ENCODE results near the gene SSC5D. TPM values are rescaled to one million over a fixed set of nuclear protein-coding genes. Genes with fewer than 3 reads are reported as not detected.

Gene SSC5D
- total RNA-seq, 1 experiment from 2014 or later, result 3.2 TPM

DNA sequence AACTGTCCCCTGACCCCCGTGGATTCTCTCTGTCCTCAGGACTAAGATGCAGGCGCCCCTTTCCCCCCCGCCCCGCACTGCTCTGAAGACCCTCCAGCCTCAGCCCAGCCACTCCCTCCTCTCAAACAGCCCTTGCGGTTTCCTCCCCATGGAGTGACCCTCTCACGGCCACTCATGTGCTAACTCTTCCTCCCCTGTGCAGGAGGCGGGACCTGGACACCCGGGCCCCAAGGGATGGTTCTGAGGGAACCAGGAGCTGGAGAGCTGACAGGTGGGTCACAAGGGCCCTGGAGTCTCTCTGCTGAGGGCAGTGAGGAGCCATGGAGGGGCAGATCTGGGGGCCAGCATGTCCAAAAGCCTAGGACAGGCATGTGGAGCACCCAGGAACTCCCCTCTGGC is 28.7 kb upstream of the SSC5D start:
- no peak overlapping the region for H3K4ac ChIP-seq (ENCODE audit: low read depth, low read length)
- Mint-ChIP-seq H3K27ac (no peak overlapping the region), H3K36me3 (ENCODE audit: insufficient read depth in 1 of 3, low read depth in 3 of 3) (peaks cover 11 to 17% (median 13%) of the 10 kb centered on the region in 3 experiments), H3K4me1 (peaks cover 18 to 32% of the 10 kb centered on the region in 2 experiments), H3K27me3 (ENCODE audit: low read depth) (peaks cover 6% of the 10 kb centered on the region), H3K4me3 (no peak overlapping the region; a peak in 1 of 5 replicates), H3K9me3 (peaks cover 0 to 3% of the 10 kb centered on the region in 2 experiments; a peak in 1 of 5 replicates)
- no peak overlapping the region for H2AK5ac ChIP-seq (ENCODE audit: insufficient read length, low read length)
- 0 out of 2 replicates have a peak, but pooled peaks cover 4% of the 10 kb centered on the region for H3K79me2 ChIP-seq (ENCODE audit: insufficient read depth, low read length)
- H2BK120ac ChIP-seq (ENCODE audit: low read depth, low read length, poor library complexity, severe bottlenecking), result no peak overlapping the region
- H3K79me1 ChIP-seq (ENCODE audit: insufficient read depth, low read depth, low read length, poor library complexity, severe bottlenecking), result no peaks in the 10 kb centered on the region
- H2BK5ac ChIP-seq (ENCODE audit: insufficient read length, low read length), result no peak overlapping the region
- no peak overlapping the region for H3K23ac ChIP-seq (ENCODE audit: insufficient read length, low read depth, low read length)
- H3K18ac ChIP-seq (ENCODE audit: insufficient read length, low read depth, low read length), result no peak overlapping the region
- H2AFZ ChIP-seq (ENCODE audit: low read length), result no peak overlapping the region
- no peak overlapping the region for H2BK20ac ChIP-seq (ENCODE audit: low read depth, low read length, poor library complexity, severe bottlenecking)
- H3K9ac ChIP-seq (ENCODE audit: extremely low read depth, insufficient read length, low read length), result no peak overlapping the region
- H4K91ac ChIP-seq (ENCODE audit: insufficient read length, low read depth, low read length), result no peak overlapping the region
- peak overlapping the region; percentile 43 for H3K4me2 ChIP-seq (ENCODE audit: insufficient read depth, insufficient read length, low read length)
- TF ChIP-seq, protein P1, sequence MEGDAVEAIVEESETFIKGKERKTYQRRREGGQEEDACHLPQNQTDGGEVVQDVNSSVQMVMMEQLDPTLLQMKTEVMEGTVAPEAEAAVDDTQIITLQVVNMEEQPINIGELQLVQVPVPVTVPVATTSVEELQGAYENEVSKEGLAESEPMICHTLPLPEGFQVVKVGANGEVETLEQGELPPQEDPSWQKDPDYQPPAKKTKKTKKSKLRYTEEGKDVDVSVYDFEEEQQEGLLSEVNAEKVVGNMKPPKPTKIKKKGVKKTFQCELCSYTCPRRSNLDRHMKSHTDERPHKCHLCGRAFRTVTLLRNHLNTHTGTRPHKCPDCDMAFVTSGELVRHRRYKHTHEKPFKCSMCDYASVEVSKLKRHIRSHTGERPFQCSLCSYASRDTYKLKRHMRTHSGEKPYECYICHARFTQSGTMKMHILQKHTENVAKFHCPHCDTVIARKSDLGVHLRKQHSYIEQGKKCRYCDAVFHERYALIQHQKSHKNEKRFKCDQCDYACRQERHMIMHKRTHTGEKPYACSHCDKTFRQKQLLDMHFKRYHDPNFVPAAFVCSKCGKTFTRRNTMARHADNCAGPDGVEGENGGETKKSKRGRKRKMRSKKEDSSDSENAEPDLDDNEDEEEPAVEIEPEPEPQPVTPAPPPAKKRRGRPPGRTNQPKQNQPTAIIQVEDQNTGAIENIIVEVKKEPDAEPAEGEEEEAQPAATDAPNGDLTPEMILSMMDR (conservative IDR thresholded peaks at IDR 0.05), result no peak
- H3K14ac ChIP-seq (ENCODE audit: insufficient read depth, low read length), result no peak overlapping the region
- no peak for DNase-seq
- WGBS (ENCODE audit: extremely low coverage, insufficient read length, low lambda C conversion rate), result no CpG with 5 or more reads among the region's 8 CpGs
- no peaks in the 10 kb centered on the region for H3K9me3 ChIP-seq (ENCODE audit: control insufficient read depth, low read depth, low read length)
- no peaks in the 10 kb centered on the region for H4K20me1 ChIP-seq (ENCODE audit: control insufficient read depth, insufficient read depth, insufficient read length)
- H4K5ac ChIP-seq (ENCODE audit: insufficient read length, low read depth, low read length), result no peak overlapping the region
- peaks cover 5% of the 10 kb centered on the region for H3K23me2 ChIP-seq (ENCODE audit: insufficient read length, low read depth, low read length, poor library complexity, severe bottlenecking)
- H2BK12ac ChIP-seq (ENCODE audit: insufficient read length, low read depth, low read length), result no peak overlapping the region
- peaks cover 5% of the 10 kb centered on the region; the same call in 1 of the 2 replicates for H3K4me1 ChIP-seq (ENCODE audit: insufficient read depth, low read length)
- H3K56ac ChIP-seq (ENCODE audit: insufficient read length, low read depth, low read length), result no peak overlapping the region
- no peak overlapping the region for H3T11ph ChIP-seq (ENCODE audit: low read length)
- H3K27me3 ChIP-seq (ENCODE audit: insufficient read depth, low read length), result no peaks in the 10 kb centered on the region
- no peak overlapping the region for H4K8ac ChIP-seq (replicated peaks; ENCODE audit: insufficient read length, low read depth, low read length)
- no peak overlapping the region for H3K27ac ChIP-seq (ENCODE audit: insufficient read length, low read depth, low read length)
- no peak overlapping the region for H2BK15ac ChIP-seq (ENCODE audit: low read depth, low read length)

All from H9 (cell line).